Mesendoderm (in vitro differentiated cells): ENCODE measurements around the gene ALG1L2.
"Not testable (repeated sequence)": the region's sequence is repeated elsewhere in the genome, so short reads cannot be mapped to it uniquely, and the experiment has no call there.

Experiments used
- DNase-seq: peaks from one replicate; pipeline ENCODE4 v3.0.0; 2013
- H2AK5ac ChIP-seq: 2 replicates; pipeline ENCODE4 v1.6.1; 2013; ENCODE audit warnings: low read length, inconsistent platforms
- H2BK120ac ChIP-seq: 2 replicates; pipeline ENCODE4 v1.6.1; 2013; ENCODE audit warnings: low read depth, mild to moderate bottlenecking, low read length, moderate library complexity, mixed read lengths
- H2BK15ac ChIP-seq: replicated peaks from 2 replicates; pipeline ENCODE4 v1.6.1; 2013; ENCODE audit warnings: low read depth, mild to moderate bottlenecking, moderate library complexity
- H2BK5ac ChIP-seq: 2 replicates; pipeline ENCODE4 v1.6.1; 2013; ENCODE audit warnings: low read length, inconsistent platforms
- H3K18ac ChIP-seq: 2 replicates; pipeline ENCODE4 v1.6.1; 2013; ENCODE audit warnings: mild to moderate bottlenecking, low read length, mixed read lengths
- H3K23ac ChIP-seq: one replicate; pipeline ENCODE4 v1.6.1; 2013; ENCODE audit warnings: low read length
- H3K27ac ChIP-seq: 2 replicates; pipeline ENCODE4 v1.5.1; 2013; ENCODE audit warnings: low read depth, mild to moderate bottlenecking, inconsistent platforms, low read length, moderate library complexity
- H3K27me3 ChIP-seq: 2 replicates; pipeline ENCODE4 v1.6.1; 2013; ENCODE audit warnings: low read length, control low read depth, mild to moderate bottlenecking, inconsistent platforms; ENCODE audit not compliant: insufficient read depth, poor library complexity
- H3K36me3 ChIP-seq: 2 replicates; pipeline ENCODE4 v1.6.1; 2013; ENCODE audit warnings: low read length, inconsistent platforms; ENCODE audit not compliant: control insufficient read depth, insufficient read depth
- H3K4ac ChIP-seq: one replicate; pipeline ENCODE4 v1.6.1; 2013; ENCODE audit warnings: low read depth, mild to moderate bottlenecking, low read length, moderate library complexity
- H3K4me1 ChIP-seq: 2 replicates; pipeline ENCODE4 v1.6.1; 2013; ENCODE audit warnings: low read depth, low read length, inconsistent platforms; ENCODE audit not compliant: control insufficient read depth
- H3K4me2 ChIP-seq: 2 replicates; pipeline ENCODE4 v1.6.1; 2013; ENCODE audit warnings: low read length
- H3K4me3 ChIP-seq: 2 replicates; pipeline ENCODE4 v1.5.1; 2013; ENCODE audit warnings: mild to moderate bottlenecking, low read length
- H3K56ac ChIP-seq: one replicate; pipeline ENCODE4 v1.6.1; 2013; ENCODE audit warnings: low read length
- H3K79me1 ChIP-seq: 2 replicates; pipeline ENCODE4 v1.6.1; 2013; ENCODE audit warnings: low read length, inconsistent platforms
- H3K79me2 ChIP-seq: 2 replicates; pipeline ENCODE4 v1.6.1; 2013; ENCODE audit warnings: mild to moderate bottlenecking, low read length; ENCODE audit not compliant: control insufficient read depth, insufficient read depth
- H3K9ac ChIP-seq: 2 replicates; pipeline ENCODE4 v1.6.1; 2013; ENCODE audit warnings: low read length, inconsistent platforms
- H4K5ac ChIP-seq: one replicate; pipeline ENCODE4 v1.6.1; 2013; ENCODE audit warnings: low read length
- H4K8ac ChIP-seq: one replicate; pipeline ENCODE4 v1.6.1; 2013; ENCODE audit warnings: low read depth, mild to moderate bottlenecking, control low read depth, low read length, moderate library complexity
- WGBS: extraction: QIAGEN DNeasy Blood & Tissue Kit; methylation state at CpG from one replicate; pipeline ENCODE4 v1.1.7; 2013; ENCODE audit warnings: low lambda C conversion rate, missing lambda C conversion rate; ENCODE audit not compliant: insufficient coverage; ENCODE audit errors: extremely low coverage; 5-methylcytosine and 5-hydroxymethylcytosine counted together

The ALG1L2 gene

GRCh38 chr3:130144328-130144650 lies 62.7 kb downstream of the ALG1L2 start:
- not testable (repeated sequence) for H3K27ac ChIP-seq, H3K36me3 ChIP-seq, H3K18ac ChIP-seq, H2BK15ac ChIP-seq, H3K4me3 ChIP-seq, H3K4me1 ChIP-seq, H3K4ac ChIP-seq, H2BK120ac ChIP-seq, H3K23ac ChIP-seq, H4K5ac ChIP-seq, DNase-seq, H3K27me3 ChIP-seq, H3K79me1 ChIP-seq, H3K9ac ChIP-seq, H4K8ac ChIP-seq, H3K4me2 ChIP-seq, H3K79me2 ChIP-seq, H2AK5ac ChIP-seq, H2BK5ac ChIP-seq
- peak overlapping the region; percentile 56 for H3K56ac ChIP-seq
- no CpG with 5 or more reads among the region's 9 CpGs for WGBS

- H3K18ac ChIP-seq, H3K4me2 ChIP-seq, H3K79me2 ChIP-seq, H3K23ac ChIP-seq, H2AK5ac ChIP-seq, H4K5ac ChIP-seq, H3K79me1 ChIP-seq, H3K9ac ChIP-seq, H2BK5ac ChIP-seq, H2BK15ac ChIP-seq, H3K36me3 ChIP-seq, H3K27ac ChIP-seq, H3K4me3 ChIP-seq, H3K27me3 ChIP-seq, H3K4me1 ChIP-seq: not testable (repeated sequence)
- no CpG with 5 or more reads among the region's 5 CpGs for WGBS
- Histone ChIP-seq H4K8ac (peak overlapping the region; percentile 65), H3K56ac (peak overlapping the region; percentile 34), H3K4ac (peak overlapping the region; percentile 36), H2BK120ac (peak overlapping the region; percentile 28)
- peak; percentile 42 for DNase-seq
Measured at GRCh38 chr3:130145456-130145855, 63.8 kb downstream of the ALG1L2 start.

GRCh38 chr3:130146465-130146864 lies 64.8 kb downstream of the ALG1L2 start:
- not testable (repeated sequence) for H4K5ac ChIP-seq, DNase-seq, H4K8ac ChIP-seq, H3K4me1 ChIP-seq, H3K27me3 ChIP-seq, H2AK5ac ChIP-seq, H3K4me2 ChIP-seq, H2BK15ac ChIP-seq, H2BK5ac ChIP-seq, H2BK120ac ChIP-seq, H3K4me3 ChIP-seq, H3K36me3 ChIP-seq, H3K79me1 ChIP-seq, H3K56ac ChIP-seq, H3K4ac ChIP-seq, H3K23ac ChIP-seq, H3K27ac ChIP-seq, H3K18ac ChIP-seq, H3K79me2 ChIP-seq, H3K9ac ChIP-seq
- WGBS, result no CpG with 5 or more reads among the region's 6 CpGs
